Natural killer cell (primary cell): ENCODE results near the gene CEP131. TPM values are rescaled to one million over a fixed set of nuclear protein-coding genes. Genes with fewer than 3 reads are reported as not detected.

ENCODE experiments used
- ATAC-seq, 3 donors: fragments of 150-1000 bp in 2 of 3; fragments of 200-7000 bp in 1 of 3; cut with Tn5 transposase; 1 replicate in 1 of 3; 2 replicates in 2 of 3; pipeline ENCODE4 v1.10.0; 2021; ENCODE audit warnings: mild to moderate bottlenecking in 2 of 3, moderate library complexity in 2 of 3
- DNase-seq, 2 donors: peaks; one replicate each; pipeline versions ENCODE4 v3.0.0 to v3.0.0-alpha.2; 2013 to 2021; ENCODE audit warnings: mixed read lengths in 1 of 2
- H3K27ac ChIP-seq: one replicate; pipeline ENCODE4 v1.5.1; 2013; ENCODE audit warnings: mild to moderate bottlenecking, low read length
- H3K27me3 ChIP-seq: one replicate; pipeline ENCODE4 v1.6.1; 2013; ENCODE audit warnings: low read length; ENCODE audit not compliant: control insufficient read depth, insufficient read depth
- H3K36me3 ChIP-seq: one replicate; pipeline ENCODE4 v1.6.1; 2013; ENCODE audit warnings: low read length; ENCODE audit not compliant: control insufficient read depth, insufficient read depth
- H3K4me1 ChIP-seq: one replicate; pipeline ENCODE4 v1.6.1; 2013; ENCODE audit warnings: low read length; ENCODE audit not compliant: control insufficient read depth, insufficient read depth
- H3K4me3 ChIP-seq: one replicate; pipeline ENCODE4 v1.5.1; 2013; ENCODE audit warnings: low read length
- H3K9me3 ChIP-seq: one replicate; pipeline ENCODE4 v1.6.1; 2013; ENCODE audit warnings: low read length; ENCODE audit not compliant: control insufficient read depth, insufficient read depth
- H3K27ac Mint-ChIP-seq, 2 donors: one replicate each; pipeline ENCODE4 v1.8.0; 2022; ENCODE audit warnings: mild to moderate bottlenecking in 2 of 2, mixed read lengths in 2 of 2, moderate library complexity in 1 of 2
- H3K27me3 Mint-ChIP-seq, 2 donors: one replicate each; pipeline ENCODE4 v1.8.0; 2022; ENCODE audit warnings: low read depth in 2 of 2, mixed read lengths in 2 of 2
- H3K36me3 Mint-ChIP-seq: one replicate; pipeline ENCODE4 v1.8.0; 2022; ENCODE audit warnings: mixed read lengths
- H3K4me1 Mint-ChIP-seq, 2 donors: one replicate each; pipeline ENCODE4 v1.8.0; 2022; ENCODE audit warnings: mixed read lengths in 2 of 2
- H3K4me3 Mint-ChIP-seq: one replicate; pipeline ENCODE4 v1.8.0; 2022; ENCODE audit warnings: mild to moderate bottlenecking, moderate library complexity, mixed read lengths
- H3K9me3 Mint-ChIP-seq, 2 donors: one replicate each; pipeline ENCODE4 v1.8.0; 2022; ENCODE audit warnings: mixed read lengths in 2 of 2
- WGBS: methylation state at CpG from one replicate; pipeline ENCODE4 v1.1.7; 2013; ENCODE audit warnings: missing lambda C conversion rate; ENCODE audit not compliant: insufficient coverage; 5-methylcytosine and 5-hydroxymethylcytosine counted together
- intact Hi-C: fragments of 100-400 bp; cut with micrococcal nuclease; formaldehyde crosslinking; loops from one replicate; pipeline ENCODE4 v1.14.2; 2022
- total RNA-seq, 4 donors: library from RNA; stranded (reverse); fragments of 120-200 nt in 1 of 4; gene quantifications; one replicate each; pipeline versions ENCODE4 v1.2.3 to v1.2.4, GENCODE V29; 2013 to 2022
- TF ChIP-seq, protein P1 (sequence below): fragments of 200-600 bp; IDR thresholded peaks from one replicate; pipeline ENCODE4 v1.8.0; 2022; ENCODE audit warnings: antibody characterized with exemption

The CEP131 gene
- total RNA-seq, 3 donors from 2014 or later (not counting 1 experiment from before 2014, with no cell fraction given) = 9.9 to 11.4 (median 10.0) TPM

DNA sequence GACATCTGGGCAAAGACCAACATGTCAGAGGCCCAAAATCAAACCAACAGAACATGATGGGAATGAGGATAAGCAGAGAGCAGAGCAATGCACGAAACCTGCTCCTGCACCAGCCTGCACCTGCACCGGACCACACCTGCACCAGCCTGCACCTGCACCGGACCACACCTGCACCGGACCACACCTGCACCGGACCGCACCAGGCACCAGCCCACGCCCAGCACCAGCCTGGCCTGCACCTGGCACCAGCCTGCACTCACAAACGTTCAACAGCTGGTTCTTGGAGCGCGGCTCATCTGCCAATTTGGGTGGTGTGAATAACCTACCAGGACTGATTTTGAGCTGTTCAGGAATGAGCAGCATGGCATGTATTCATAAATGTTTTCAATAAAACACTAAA, 18.2 kb downstream of the CEP131 start:
- Mint-ChIP-seq H3K27me3 (no peaks in the 10 kb centered on the region), H3K4me3 (no peak overlapping the region), H3K9me3 (no peaks in the 10 kb centered on the region), H3K27ac (no peak overlapping the region), H3K36me3 (no peaks in the 10 kb centered on the region), H3K4me1 (no peaks in the 10 kb centered on the region)
- no peak for DNase-seq
- no peaks in the 10 kb centered on the region for H3K36me3 ChIP-seq
- H3K4me1 ChIP-seq = no peaks in the 10 kb centered on the region
- H3K27me3 ChIP-seq = no peaks in the 10 kb centered on the region
- no peak overlapping the region for H3K4me3 ChIP-seq
- H3K27ac ChIP-seq = no peak overlapping the region
- intact Hi-C loops = no loop called here
- no peak for ATAC-seq
- WGBS = 92% methylated on average over 10 of the region's 10 CpGs
- no peaks in the 10 kb centered on the region for H3K9me3 ChIP-seq
- TF ChIP-seq, protein P1, sequence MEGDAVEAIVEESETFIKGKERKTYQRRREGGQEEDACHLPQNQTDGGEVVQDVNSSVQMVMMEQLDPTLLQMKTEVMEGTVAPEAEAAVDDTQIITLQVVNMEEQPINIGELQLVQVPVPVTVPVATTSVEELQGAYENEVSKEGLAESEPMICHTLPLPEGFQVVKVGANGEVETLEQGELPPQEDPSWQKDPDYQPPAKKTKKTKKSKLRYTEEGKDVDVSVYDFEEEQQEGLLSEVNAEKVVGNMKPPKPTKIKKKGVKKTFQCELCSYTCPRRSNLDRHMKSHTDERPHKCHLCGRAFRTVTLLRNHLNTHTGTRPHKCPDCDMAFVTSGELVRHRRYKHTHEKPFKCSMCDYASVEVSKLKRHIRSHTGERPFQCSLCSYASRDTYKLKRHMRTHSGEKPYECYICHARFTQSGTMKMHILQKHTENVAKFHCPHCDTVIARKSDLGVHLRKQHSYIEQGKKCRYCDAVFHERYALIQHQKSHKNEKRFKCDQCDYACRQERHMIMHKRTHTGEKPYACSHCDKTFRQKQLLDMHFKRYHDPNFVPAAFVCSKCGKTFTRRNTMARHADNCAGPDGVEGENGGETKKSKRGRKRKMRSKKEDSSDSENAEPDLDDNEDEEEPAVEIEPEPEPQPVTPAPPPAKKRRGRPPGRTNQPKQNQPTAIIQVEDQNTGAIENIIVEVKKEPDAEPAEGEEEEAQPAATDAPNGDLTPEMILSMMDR = no peak

DNA sequence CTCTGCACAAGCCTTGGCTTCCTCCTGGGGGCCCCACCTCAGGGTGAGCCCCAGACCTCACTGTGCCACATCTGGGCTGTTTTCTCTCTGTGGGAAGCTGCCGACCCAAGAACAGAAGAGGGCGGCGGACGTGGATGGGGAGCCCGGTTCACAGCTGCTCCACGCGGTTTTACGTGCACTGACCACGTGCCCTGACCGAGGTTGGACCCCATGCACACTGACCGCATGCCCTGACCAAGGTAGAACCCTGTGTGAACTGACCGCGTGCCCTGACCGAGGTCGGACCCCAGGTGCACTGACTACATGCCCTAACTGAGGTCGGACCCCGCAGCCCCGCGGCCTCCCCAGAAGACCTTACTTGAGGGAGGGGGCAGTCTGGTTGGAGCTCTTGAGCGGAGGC, 19.6 kb downstream of the CEP131 start:
- 96% methylated on average over 20 of the region's 20 CpGs for WGBS
- no peaks in the 10 kb centered on the region for H3K36me3 ChIP-seq

DNA sequence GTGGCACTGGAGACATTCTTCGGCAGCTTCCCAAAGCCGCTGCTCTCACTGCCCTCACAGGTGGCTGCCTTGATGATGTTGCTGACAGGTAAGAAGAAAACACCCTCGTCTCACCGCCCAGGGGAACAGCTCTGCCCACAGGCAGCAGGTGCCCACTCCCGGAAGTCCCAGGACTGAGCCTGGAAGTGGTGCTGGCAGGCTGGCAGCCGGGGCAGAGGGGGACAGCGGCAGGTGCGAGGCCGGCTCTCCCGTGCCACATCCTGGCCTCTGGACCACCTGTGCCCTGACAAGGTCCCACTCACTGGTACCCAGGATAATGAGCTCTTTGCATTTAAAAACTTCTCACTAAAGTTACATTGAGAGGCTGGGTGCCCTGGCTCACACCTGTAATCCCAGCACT, 20.4 kb downstream of the CEP131 start:
- no peak overlapping the region for H3K27ac ChIP-seq
- Mint-ChIP-seq H3K27me3 (no peaks in the 10 kb centered on the region), H3K36me3 (no peaks in the 10 kb centered on the region), H3K4me1 (no peaks in the 10 kb centered on the region), H3K9me3 (no peaks in the 10 kb centered on the region), H3K4me3 (no peak overlapping the region), H3K27ac (no peak overlapping the region)
- no peaks in the 10 kb centered on the region for H3K27me3 ChIP-seq
- TF ChIP-seq, protein P1 = no peak
- no peaks in the 10 kb centered on the region for H3K4me1 ChIP-seq
- intact Hi-C loops = no loop called here
- H3K9me3 ChIP-seq = no peaks in the 10 kb centered on the region
- 96% methylated on average over 10 of the region's 10 CpGs for WGBS
- DNase-seq = no peak
- no peaks in the 10 kb centered on the region for H3K36me3 ChIP-seq
- H3K4me3 ChIP-seq = no peak overlapping the region
- no peak for ATAC-seq

More for the DNA sequence above, 19.6 kb downstream of the CEP131 start:
- ATAC-seq (no peak), DNase-seq (no peak)
- no peaks in the 10 kb centered on the region for H3K4me1 Mint-ChIP-seq
- no peaks in the 10 kb centered on the region for H3K27me3 ChIP-seq
- no peaks in the 10 kb centered on the region for H3K4me1 ChIP-seq
- intact Hi-C loops = no loop called here
- no peak overlapping the region for H3K4me3 Mint-ChIP-seq
- H3K9me3 Mint-ChIP-seq = no peaks in the 10 kb centered on the region
- TF ChIP-seq, protein P1 = no peak
- no peak overlapping the region for H3K27ac Mint-ChIP-seq
- no peaks in the 10 kb centered on the region for H3K36me3 Mint-ChIP-seq
- no peak overlapping the region for H3K27ac ChIP-seq
- no peaks in the 10 kb centered on the region for H3K9me3 ChIP-seq
- no peak overlapping the region for H3K4me3 ChIP-seq
- no peaks in the 10 kb centered on the region for H3K27me3 Mint-ChIP-seq
